Adrenal gland (tissue), 12 donors: ENCODE data around the gene PPP1R12B. TPM values are rescaled to one million over a fixed set of nuclear protein-coding genes. Genes with fewer than 3 reads are reported as not detected.
"Not testable (repeated sequence)": the region's sequence is repeated elsewhere in the genome, so short reads cannot be mapped to it uniquely, and the experiment has no call there.

Source experiments
- DNase-seq, 7 donors: peaks; one replicate each; pipeline ENCODE4 v3.0.0-alpha.2; 2019 to 2020
- H3K27ac ChIP-seq, 5 donors: fragments of 200-600 bp; sonication (generic) in 4 of 5; 1 replicate in 3 of 5; 2 replicates in 2 of 5; pipeline versions ENCODE4 v1.5.1 to v1.8.0; 2016 to 2020; ENCODE audit warnings: mild to moderate bottlenecking in 1 of 5
- H3K27me3 ChIP-seq: fragments of 200-600 bp; 2 replicates; pipeline ENCODE4 v1.8.0; 2021
- H3K36me3 ChIP-seq, 2 donors: fragments of 200-600 bp; replicated peaks in 1 of 2; 1 replicate in 1 of 2; 2 replicates in 1 of 2; pipeline versions ENCODE4 v1.5.1 to v1.8.0; 2018 to 2022
- H3K4me1 ChIP-seq, 2 donors: fragments of 200-600 bp; replicated peaks in 1 of 2; 1 replicate in 1 of 2; 2 replicates in 1 of 2; pipeline versions ENCODE4 v1.5.1 to v1.8.0; 2018 to 2021
- H3K4me3 ChIP-seq, 4 donors: fragments of 200-600 bp; sonication (generic) in 3 of 4; one replicate each; pipeline ENCODE4 v1.5.1; 2016 to 2018
- H3K9me3 ChIP-seq, 3 donors: fragments of 200-600 bp; sonication (generic) in 1 of 3; replicated peaks in 1 of 3; 1 replicate in 2 of 3; 2 replicates in 1 of 3; pipeline versions ENCODE4 v1.5.1 to v1.8.0; 2016 to 2021
- CTCF ChIP-seq, 6 experiments: fragments of 450-650 bp in 4 of 6; fragments of 200-600 bp in 2 of 6; sonication (generic) in 1 of 6; IDR thresholded peaks; 1 replicate in 5 of 6; 2 replicates in 1 of 6; pipeline versions ENCODE4 v1.5.1 to v1.8.0; 2016 to 2021; ENCODE audit warnings: antibody characterized with exemption in 6 of 6, mild to moderate bottlenecking in 2 of 6, moderate library complexity in 1 of 6
- POLR2A ChIP-seq, 2 donors: fragments of 450-650 bp; IDR thresholded peaks; one replicate each; pipeline ENCODE4 v1.6.1; 2017; ENCODE audit warnings: antibody characterized with exemption in 2 of 2, mild to moderate bottlenecking in 2 of 2, moderate library complexity in 1 of 2
- WGBS, 4 donors: extraction: QIAGEN DNeasy Blood & Tissue Kit in 2 of 4; methylation state at CpG; one replicate each; pipeline versions ENCODE4 v1.1.5 to v1.1.7; 2013 to 2017; 5-methylcytosine and 5-hydroxymethylcytosine counted together
- intact Hi-C, 2 donors: fragments of 100-400 bp; cut with DNase I; formaldehyde crosslinking; loops; one replicate each; pipeline versions ENCODE4 v1.14.1 to v1.15.0; 2022 to 2023
- polyA plus RNA-seq, 3 donors: library from polyadenylated mRNA; stranded (reverse); fragments of 200-250 nt in 2 of 3; fragments of 350-450 nt in 1 of 3; fragmentation: Illumina TruSeq in 1 of 3; extraction: RNeasy Lipid Tissue Mini Kit (QIAGEN cat#74804) in 1 of 3; gene quantifications; one replicate each; pipeline ENCODE4 v1.2.3, GENCODE V29; 2013 to 2014
- total RNA-seq, 9 donors: library from RNA; depleted of rRNA in 4 of 9; stranded (reverse); fragments of >200 nt in 4 of 9; fragments of 120-200 nt in 1 of 9; fragmentation: NEBNext Ultra II Directional in 1 of 9; extraction: Animal tissue kit (Norgen Biotek cat#: 25700) in 1 of 9; gene quantifications; one replicate each; pipeline versions ENCODE4 v1.1.0 to v1.2.4, GENCODE V29; 2013 to 2023
- donor health status: healthy with polysubstance abuse.
- donor health status: Bipolar disorder and iron deficiency.
- donor health status: DM: yes; HTN: yes; CAD: no.
- donor health status: DM: no; HTN: no; CAD: no.
- donor health status: DM: no; HTN: no; CAD: no.
- donor health status: DM: yes; HTN: yes; CAD: no.

Gene PPP1R12B
- total and polyA plus RNA-seq, 12 donors = 3.0 to 43.9 (median 19.8) TPM

- H3K27me3 ChIP-seq, H3K9me3 ChIP-seq, H3K36me3 ChIP-seq, intact Hi-C loops: not testable (repeated sequence)
- WGBS, 4 donors = 8 to 27% (median 10%) methylated on average over 5 of the region's 5 CpGs
- TF ChIP-seq POLR2A (IDR thresholded peaks at IDR 0.05) = peak in 1 of 2 donors; percentile 41
- Histone ChIP-seq H3K27ac (peak overlapping the region in 4 of 5 donors; percentile 47 to 78 (median 58)), H3K4me3 (peak overlapping the region in 2 of 4 donors; percentile 32 to 52), H3K4me1 (peaks cover 14 to 27% of the 10 kb centered on the region in 2 donors)
- DNase-seq = peak; percentile 43 to 80 (median 66)
These were observed 190.7 kb downstream of the PPP1R12B start for GRCh38 chr1:202539166-202539574.

- H3K4me1 ChIP-seq = peaks cover 14 to 27% of the 10 kb centered on the region in 2 donors
- 5 to 42% (median 27%) methylated on average over 5 of the region's 5 CpGs for WGBS, 4 donors
These were observed 191.1 kb downstream of the PPP1R12B start for GRCh38 chr1:202539583-202539982.

GRCh38 chr1:202540014-202540413 lies 191.5 kb downstream of the PPP1R12B start:
- Histone ChIP-seq H3K9me3 (no peaks in the 10 kb centered on the region), H3K4me3 (peak overlapping the region in 2 of 4 donors; percentile 32 to 52), H3K27me3 (no peaks in the 10 kb centered on the region), H3K36me3 (no peaks in the 10 kb centered on the region), H3K27ac (peak overlapping the region in 3 of 5 donors; percentile 33 to 78 (median 63)), H3K4me1 (peaks cover 14 to 27% of the 10 kb centered on the region in 2 donors)
- DNase-seq = no peak
- 47 to 83% (median 79%) methylated on average over 6 of the region's 6 CpGs for WGBS, 4 donors
- TF ChIP-seq CTCF (IDR thresholded peaks at IDR 0.05) = no peak
- no peak for TF ChIP-seq POLR2A (IDR thresholded peaks at IDR 0.05)
- intact Hi-C loops = no loop called here

More at GRCh38 chr1:202539583-202539982, 191.1 kb downstream of the PPP1R12B start:
- H3K9me3 ChIP-seq, H3K27me3 ChIP-seq, DNase-seq, intact Hi-C loops, H3K36me3 ChIP-seq: not testable (repeated sequence)
- H3K4me3 ChIP-seq = peak overlapping the region in 2 of 4 donors; percentile 32 to 52
- H3K27ac ChIP-seq = peak overlapping the region in 4 of 5 donors; percentile 33 to 78 (median 58)

- peaks cover 14 to 28% of the 10 kb centered on the region in 2 donors for H3K4me1 ChIP-seq
- H3K4me3 ChIP-seq = peak overlapping the region in 1 of 4 donors; percentile 52
- intact Hi-C loops = no loop called here
- DNase-seq = no peak
- 40 to 75% (median 49%) methylated on average over 2 of the region's 2 CpGs for WGBS, 4 donors
- no peaks in the 10 kb centered on the region for H3K36me3 ChIP-seq
- H3K27me3 ChIP-seq = no peaks in the 10 kb centered on the region
- no peaks in the 10 kb centered on the region for H3K9me3 ChIP-seq
- H3K27ac ChIP-seq = peak overlapping the region in 2 of 5 donors; percentile 63 to 78
- TF ChIP-seq POLR2A (IDR thresholded peaks at IDR 0.05) (no peak), CTCF (IDR thresholded peaks at IDR 0.05) (no peak)
These were observed 191.9 kb downstream of the PPP1R12B start for GRCh38 chr1:202540448-202540847.

GRCh38 chr1:202540858-202541257 lies 192.4 kb downstream of the PPP1R12B start:
- 68 to 89% (median 76%) methylated on average over 2 of the region's 2 CpGs for WGBS, 4 donors
- H3K27ac ChIP-seq = peak overlapping the region in 2 of 5 donors; percentile 63 to 78
- H3K9me3 ChIP-seq, intact Hi-C loops, DNase-seq, H3K36me3 ChIP-seq, H3K27me3 ChIP-seq: not testable (repeated sequence)
- peaks cover 14 to 31% of the 10 kb centered on the region in 2 donors for H3K4me1 ChIP-seq
- H3K4me3 ChIP-seq = peak overlapping the region in 1 of 4 donors; percentile 52

GRCh38 chr1:202542415-202542814 lies 193.9 kb downstream of the PPP1R12B start:
- H3K4me3 ChIP-seq, intact Hi-C loops: not testable (repeated sequence)

GRCh38 chr1:202543537-202543936 lies 195.0 kb downstream of the PPP1R12B start:
- Histone ChIP-seq H3K27ac (peak overlapping the region in 2 of 5 donors; percentile 12 to 24), H3K4me3 (peak overlapping the region in 1 of 4 donors; percentile 22), H3K4me1 (peaks cover 14 to 28% of the 10 kb centered on the region in 2 donors)
- H3K27me3 ChIP-seq, DNase-seq, intact Hi-C loops, H3K9me3 ChIP-seq, H3K36me3 ChIP-seq: not testable (repeated sequence)
- WGBS, 4 donors = 80 to 85% (median 82%) methylated on average over 11 of the region's 11 CpGs

More at GRCh38 chr1:202542415-202542814, 193.9 kb downstream of the PPP1R12B start:
- Histone ChIP-seq H3K27ac (peak overlapping the region in 2 of 5 donors; percentile 34 to 35), H3K4me1 (peaks cover 14 to 31% of the 10 kb centered on the region in 2 donors)
- not testable (repeated sequence) for H3K36me3 ChIP-seq, H3K27me3 ChIP-seq, DNase-seq, H3K9me3 ChIP-seq

GRCh38 chr1:202544766-202545449 lies 196.4 kb downstream of the PPP1R12B start:
- H3K4me3 ChIP-seq, H3K27ac ChIP-seq, H3K27me3 ChIP-seq, intact Hi-C loops, DNase-seq, H3K36me3 ChIP-seq, H3K9me3 ChIP-seq: not testable (repeated sequence)
- WGBS, 4 donors = 86 to 92% (median 90%) methylated on average over 6 of the region's 6 CpGs
- peaks cover 1 to 14% of the 10 kb centered on the region in 2 donors for H3K4me1 ChIP-seq
